Activated CD8-positive, alpha-beta memory T cell treated with anti-CD3 and anti-CD28 coated beads, Interleukin-2, amount 50 U/mL, for 48 hours (primary cell): Measurements from ENCODE around the gene DNAJB11.
"Not testable (repeated sequence)": the region's sequence is repeated elsewhere in the genome, so short reads cannot be mapped to it uniquely, and the experiment has no call there.

Source experiments
- DNase-seq: peaks from one replicate; pipeline ENCODE4 v3.0.0-alpha.2; 2020

DNAJB11 gene

GRCh38 chr3:186552408-186553031 is 18.0 kb upstream of the DNAJB11 start:
- no peak for DNase-seq

GRCh38 chr3:186564586-186564985 is 5.9 kb upstream of the DNAJB11 start:
- no peak for DNase-seq

GRCh38 chr3:186566772-186567071 is 3.8 kb upstream of the DNAJB11 start:
- DNase-seq = no peak

- peak; percentile 100 for DNase-seq
Observed at GRCh38 chr3:186567072-186567921, 3.2 kb upstream of the DNAJB11 start, which contains the start of gene TBCCD1. Gene TBCCD1 (minus strand): TSS chr3:186567339. CDS start chr3:186564329, 3,010 bp downstream.

- not testable (repeated sequence) for DNase-seq
Observed at GRCh38 chr3:186569361-186569760, 1.2 kb upstream of the DNAJB11 start.

- no peak for DNase-seq
Observed at GRCh38 chr3:186569779-186570095, 783 bp upstream of the DNAJB11 start.

- DNase-seq = no peak
Observed at GRCh38 chr3:186570941-186571643, 572 bp downstream of the DNAJB11 start.

GRCh38 chr3:186571644-186572013 is 1.1 kb downstream of the DNAJB11 start:
- DNase-seq = no peak

GRCh38 chr3:186577521-186577920 is 7.0 kb downstream of the DNAJB11 start:
- no peak for DNase-seq

- DNase-seq = no peak
Observed at GRCh38 chr3:186580785-186581184, 10.3 kb downstream of the DNAJB11 start.

GRCh38 chr3:186582541-186582940 is 12.0 kb downstream of the DNAJB11 start:
- no peak for DNase-seq

- no peak for DNase-seq
Observed at GRCh38 chr3:186583831-186584230, 13.3 kb downstream of the DNAJB11 start.

GRCh38 chr3:186586245-186586644 is 15.7 kb downstream of the DNAJB11 start:
- not testable (repeated sequence) for DNase-seq

- DNase-seq = no peak
Observed at GRCh38 chr3:186587183-186587582, 16.7 kb downstream of the DNAJB11 start.

- no peak for DNase-seq
Observed at GRCh38 chr3:186588632-186589031, 18.1 kb downstream of the DNAJB11 start.

GRCh38 chr3:186589121-186589520 is 18.6 kb downstream of the DNAJB11 start:
- no peak for DNase-seq

- no peak for DNase-seq
Observed at GRCh38 chr3:186589856-186590579, 19.5 kb downstream of the DNAJB11 start.

GRCh38 chr3:186590580-186591295 is 20.2 kb downstream of the DNAJB11 start:
- no peak for DNase-seq

GRCh38 chr3:186592682-186593081 is 22.2 kb downstream of the DNAJB11 start:
- DNase-seq = no peak

- DNase-seq = no peak
Observed at GRCh38 chr3:186593862-186594261, 23.3 kb downstream of the DNAJB11 start.

GRCh38 chr3:186594591-186595113 is 24.1 kb downstream of the DNAJB11 start:
- DNase-seq = no peak

- no peak for DNase-seq
Observed at GRCh38 chr3:186596568-186597287, 26.2 kb downstream of the DNAJB11 start.
